ENCODE measurements around the gene LMOD3. TPM values are rescaled to one million over a fixed set of nuclear protein-coding genes. Genes with fewer than 3 reads are reported as not detected.

The LMOD3 gene
- total and polyA plus RNA-seq, 4 donors, result 0.28 to 0.50 (median 0.38) TPM

Other genes with a start within 250 kb of the LMOD3 start
- 1 to 10 TPM in 1 of 2 donors, under 1 TPM in 1; 0.50 to 2.7 TPM for gene TAFA4, start 190.0 kb downstream of the LMOD3 start, total RNA-seq
- gene TAFA4, start 190.0 kb downstream of the LMOD3 start, polyA plus RNA-seq (ENCODE audit: insufficient read length in 2 of 2), result 1 to 10 TPM; 1.4 to 1.5 TPM
- gene EOGT, start 108.9 kb downstream of the LMOD3 start, total RNA-seq, result 10 to 100 TPM; 15.5 to 19.3 TPM
- gene EOGT, start 108.9 kb downstream of the LMOD3 start, polyA plus RNA-seq (ENCODE audit: insufficient read length in 2 of 2), result 10 to 100 TPM in 1 of 2 donors, 1 to 10 TPM in 1; 7.6 to 11.0 TPM
- 10 to 100 TPM; 41.1 to 46.5 TPM for gene TMF1, start 70.3 kb downstream of the LMOD3 start, total RNA-seq
- 10 to 100 TPM; 17.9 to 25.9 TPM for gene TMF1, start 70.3 kb downstream of the LMOD3 start, polyA plus RNA-seq (ENCODE audit: insufficient read length in 2 of 2)
- gene UBA3, start 42.2 kb downstream of the LMOD3 start, total RNA-seq, result 100 to 1,000 TPM in 1 of 2 donors, 10 to 100 TPM in 1; 63.4 to 119 TPM
- gene UBA3, start 42.2 kb downstream of the LMOD3 start, polyA plus RNA-seq (ENCODE audit: insufficient read length in 2 of 2), result 10 to 100 TPM; 77.4 to 83.9 TPM
- gene ARL6IP5, start 37.7 kb downstream of the LMOD3 start, total RNA-seq, result 100 to 1,000 TPM; 101 to 124 TPM
- 100 to 1,000 TPM; 129 to 160 TPM for gene ARL6IP5, start 37.7 kb downstream of the LMOD3 start, polyA plus RNA-seq (ENCODE audit: insufficient read length in 2 of 2)

Measured in spinal cord (tissue), 4 donors.